Left cardiac atrium (tissue), 4 donors: ENCODE results near the gene TRMT44. TPM values are rescaled to one million over a fixed set of nuclear protein-coding genes. Genes with fewer than 3 reads are reported as not detected.
A peak's percentile ranks its signal among the peaks of the same experiment; 100 is the strongest.

Experiments
- ATAC-seq, 2 donors: fragments of 200-7000 bp; cut with Tn5 transposase; one replicate each; pipeline ENCODE4 v1.9.1; 2020; ENCODE audit warnings: mild to moderate bottlenecking in 2 of 2, moderate library complexity in 2 of 2
- DNase-seq: peaks from one replicate; pipeline ENCODE4 v3.0.0-alpha.2; 2020
- intact Hi-C, 2 donors: fragments of 100-400 bp; cut with DNase I; formaldehyde crosslinking; loops; one replicate each; pipeline versions ENCODE4 v1.14.1 to v1.15.1; 2022 to 2023
- total RNA-seq, 2 donors: library from RNA; stranded (reverse); fragmentation: NEBNext Ultra II Directional; extraction: Animal tissue kit (Norgen Biotek cat#: 25700); gene quantifications; one replicate each; pipeline ENCODE4 v1.2.1, GENCODE V29; 2021
- donor health status: DM: no; HTN: yes; CAD: no.
- donor health status: DM: no; HTN: yes; CAD: no; lungs with severe emphysema.
- donor health status: DM: yes; HTN: yes; CAD: no.
- donor health status: Dilated cardiomyopathy.

TRMT44 gene
- total RNA-seq, 2 donors from 2014 or later = 8.8 to 13.6 TPM

GRCh38 chr4:8517946-8518345, 77.4 kb downstream of the TRMT44 start:
- ATAC-seq (peak in 1 of 2 donors; percentile 65), DNase-seq (no peak)
- intact Hi-C loops = no loop called here

DNA sequence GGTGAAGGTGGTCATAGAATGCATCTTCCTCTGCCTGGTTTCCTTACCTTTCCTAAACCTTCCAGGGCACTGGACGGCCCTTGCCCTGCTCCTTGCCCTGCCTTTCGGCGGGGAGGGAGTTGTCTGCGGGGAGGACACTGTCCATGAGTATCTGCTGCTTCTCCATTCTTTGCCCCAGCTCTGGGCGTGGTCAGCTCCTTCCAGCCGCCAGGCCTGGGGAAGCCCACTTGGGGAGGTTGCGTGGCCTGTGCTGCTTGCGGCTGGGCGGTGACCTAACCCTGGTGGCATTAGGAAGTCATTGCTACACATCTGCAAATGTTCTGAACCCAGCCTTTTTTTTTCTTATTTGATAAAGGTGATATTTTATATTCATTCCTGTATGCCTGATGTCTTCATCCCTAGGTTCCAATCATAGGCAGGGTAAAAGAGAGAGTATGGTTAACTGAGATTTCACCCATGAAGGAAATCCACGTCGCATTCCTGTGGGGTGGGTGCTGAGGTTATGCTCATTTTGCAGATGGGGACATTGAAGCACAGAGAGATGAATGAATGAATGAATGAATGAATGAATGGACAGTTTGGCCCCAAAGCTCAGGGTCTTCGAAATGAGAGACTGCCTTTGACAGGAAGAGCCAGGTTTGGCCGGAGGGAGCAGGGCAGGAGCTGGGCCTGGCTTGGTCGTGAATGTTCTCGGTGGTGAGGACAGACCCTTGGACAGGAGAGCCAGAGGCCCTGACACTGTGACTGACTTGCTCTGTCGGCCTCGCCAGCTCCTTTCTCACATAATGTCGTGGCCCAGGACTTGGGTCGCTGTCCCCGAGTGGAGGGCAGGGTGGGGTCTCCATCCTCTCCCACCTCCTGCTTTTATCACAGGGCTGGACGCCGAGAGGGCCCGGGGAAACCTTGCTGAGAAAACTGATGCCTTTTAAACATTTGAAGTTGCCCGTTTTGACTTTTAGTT, 81.9 kb downstream of the TRMT44 start:
- ATAC-seq (no peak), DNase-seq (no peak)
- intact Hi-C loops = no loop called here

DNA sequence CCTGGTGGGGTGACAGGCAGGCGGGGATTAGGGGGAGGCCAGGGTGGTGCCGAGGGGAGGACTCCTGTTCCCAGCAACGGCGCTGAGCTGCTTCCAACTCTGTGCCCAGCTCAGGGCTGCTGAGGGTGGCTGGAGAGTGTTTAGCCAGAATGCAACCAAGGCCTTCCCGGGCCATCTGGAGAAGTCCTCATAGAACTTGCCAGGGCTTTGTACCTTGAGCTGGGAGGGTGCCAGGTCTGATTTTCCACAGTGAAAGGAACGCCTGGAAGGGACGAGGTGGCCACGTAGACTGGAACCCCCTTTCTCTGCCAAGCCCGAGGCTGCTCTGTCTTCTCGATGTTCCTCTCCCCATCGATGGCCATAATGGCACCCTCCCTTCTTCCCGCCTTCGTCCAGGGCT, 82.6 kb downstream of the TRMT44 start:
- no peak for ATAC-seq
- intact Hi-C loops = no loop called here
- DNase-seq = no peak

- ATAC-seq = no peak
- intact Hi-C loops = no loop called here
Observed at GRCh38 chr4:8523766-8524165, 83.2 kb downstream of the TRMT44 start.

DNA sequence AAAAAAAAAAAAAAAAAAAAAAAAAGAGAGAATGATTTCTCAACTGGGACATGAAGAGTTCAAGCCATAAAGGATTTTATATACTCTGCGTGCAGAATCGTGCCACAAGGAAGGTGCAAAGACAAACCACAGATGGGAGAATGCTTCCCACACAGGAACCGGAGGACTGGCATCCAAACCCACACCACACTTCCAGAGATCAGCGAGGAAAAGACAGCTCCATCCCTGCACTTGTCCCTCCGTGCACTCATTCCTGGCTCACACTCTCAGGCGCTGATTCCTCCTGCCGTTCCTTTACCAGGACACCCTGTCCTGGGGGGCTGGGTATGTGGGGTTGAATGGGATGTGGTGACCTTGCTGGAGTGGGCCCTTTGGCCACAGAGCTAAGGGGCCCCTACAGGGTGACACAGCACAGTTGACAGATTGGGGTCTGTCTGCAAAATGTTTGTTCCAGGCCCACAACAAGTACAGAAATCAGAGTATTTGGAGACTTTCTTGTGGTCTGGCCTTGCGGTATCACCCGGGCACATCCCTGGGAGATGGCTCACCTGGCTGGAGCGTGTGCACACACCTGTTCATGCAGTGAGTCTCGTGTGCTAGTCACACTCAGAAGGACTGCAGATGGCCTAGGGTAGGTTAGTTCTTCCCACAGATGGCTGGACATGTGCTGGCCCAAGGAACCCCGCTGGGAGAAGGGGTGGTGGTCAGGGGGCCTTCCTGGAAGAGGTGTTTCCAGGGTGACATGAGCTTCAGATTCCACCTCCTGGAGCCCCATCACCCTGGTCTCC, 84.2 kb downstream of the TRMT44 start:
- no peak for DNase-seq
- no peak for ATAC-seq
- intact Hi-C loops = no loop called here

More at GRCh38 chr4:8523766-8524165, 83.2 kb downstream of the TRMT44 start:
- DNase-seq = no peak

GRCh38 chr4:8525383-8526120, 85.0 kb downstream of the TRMT44 start:
- intact Hi-C loops = no loop called here
- DNase-seq (no peak), ATAC-seq (no peak)

Other genes starting within 250 kb of the TRMT44 start
- 10 to 100 TPM; 11.7 to 30.9 TPM for gene SH3TC1, start 241.5 kb upstream of the TRMT44 start, total RNA-seq
- gene HTRA3, start 171.0 kb upstream of the TRMT44 start, total RNA-seq = 10 to 100 TPM; 48.5 to 78.2 TPM
- 10 to 100 TPM; 32.8 to 66.1 TPM for gene ACOX3, start 54 bp upstream of the TRMT44 start, total RNA-seq
- gene GPR78, start 139.6 kb downstream of the TRMT44 start, total RNA-seq = under 1 TPM in 1 of 2 donors, not detected in 1; 0.06 TPM
- gene CPZ, start 152.0 kb downstream of the TRMT44 start, total RNA-seq = 1 to 10 TPM; 1.8 to 2.2 TPM